Body of pancreas (tissue), 4 donors: Measurements from ENCODE around the gene NPTX2. TPM values are rescaled to one million over a fixed set of nuclear protein-coding genes. Genes with fewer than 3 reads are reported as not detected.

Source experiments
- ATAC-seq: fragments of 150-250 bp; one replicate; pipeline ENCODE4 v1.9.1; 2016
- DNase-seq, 4 donors: peaks; one replicate each; pipeline ENCODE4 v3.0.0-alpha.2; 2019
- H3K27ac ChIP-seq, 4 donors: fragments of 200-600 bp; sonication (generic); 1 replicate in 3 of 4; 2 replicates in 1 of 4; pipeline versions ENCODE4 v1.5.1 to v1.6.1; 2016 to 2019; ENCODE audit warnings: mild to moderate bottlenecking in 1 of 4, mixed read lengths in 1 of 4, moderate library complexity in 1 of 4
- H3K27me3 ChIP-seq, 2 donors: fragments of 200-600 bp; sonication (generic); one replicate each; pipeline ENCODE4 v1.6.0; 2016; ENCODE audit warnings: mild to moderate bottlenecking in 1 of 2
- H3K36me3 ChIP-seq, 2 donors: fragments of 200-600 bp; sonication (generic); replicated peaks in 1 of 2; 2 replicates each; pipeline ENCODE4 v1.5.1; 2016; ENCODE audit warnings: low read depth in 2 of 2; ENCODE audit not compliant: insufficient read depth in 1 of 2
- H3K4me1 ChIP-seq: fragments of 200-600 bp; sonication (generic); one replicate; pipeline ENCODE4 v1.6.0; 2016
- H3K4me3 ChIP-seq, 2 donors: fragments of 200-600 bp; sonication (generic); 1 replicate in 1 of 2; 2 replicates in 1 of 2; pipeline ENCODE4 v1.5.1; 2016 to 2019
- H3K9me3 ChIP-seq, 3 donors: fragments of 200-600 bp; sonication (generic); 1 replicate in 2 of 3; 2 replicates in 1 of 3; pipeline ENCODE4 v1.5.1; 2016
- CTCF ChIP-seq, 7 experiments: fragments of 450-650 bp in 4 of 7; fragments of 200-600 bp in 3 of 7; sonication (generic) in 3 of 7; IDR thresholded peaks; one replicate each; pipeline ENCODE4 v1.5.1; 2016 to 2019; ENCODE audit warnings: antibody characterized with exemption in 7 of 7
- POLR2A ChIP-seq, 3 donors: fragments of 450-650 bp; IDR thresholded peaks; one replicate each; pipeline ENCODE4 v1.6.1; 2016; ENCODE audit warnings: antibody characterized with exemption in 3 of 3, mild to moderate bottlenecking in 2 of 3
- WGBS, 2 donors: methylation state at CpG; one replicate each; pipeline ENCODE4 v1.1.5; 2017; 5-methylcytosine and 5-hydroxymethylcytosine counted together
- intact Hi-C: fragments of 100-400 bp; cut with DNase I; formaldehyde crosslinking; loops from one replicate; pipeline ENCODE4 v1.15.1; 2023
- total RNA-seq, 2 donors: library from RNA; depleted of rRNA; stranded (reverse); fragments of >200 nt; gene quantifications; one replicate each; pipeline ENCODE4 v1.1.0, GENCODE V29; 2016

Gene NPTX2
- total RNA-seq, 2 donors from 2014 or later, result 18.4 to 37.2 TPM

- WGBS, 2 donors, result 59 to 82% methylated on average over 13 of the region's 13 CpGs
- ATAC-seq (no peak), DNase-seq (peak in 1 of 4 donors; percentile 21)
- H3K4me3 ChIP-seq, result no peak overlapping the region
- peaks cover 50% of the 10 kb centered on the region for H3K4me1 ChIP-seq
- H3K27ac ChIP-seq, result no peak overlapping the region
- TF ChIP-seq POLR2A (IDR thresholded peaks at IDR 0.05), result no peak
- no peak for TF ChIP-seq CTCF (IDR thresholded peaks at IDR 0.05)
- intact Hi-C loops, result no loop called here
- no peaks in the 10 kb centered on the region for H3K9me3 ChIP-seq
- H3K36me3 ChIP-seq, result no peaks in the 10 kb centered on the region
- H3K27me3 ChIP-seq, result no peaks in the 10 kb centered on the region
Observed at GRCh38 chr7:98621573-98622482, 4.7 kb downstream of the NPTX2 start.

DNA sequence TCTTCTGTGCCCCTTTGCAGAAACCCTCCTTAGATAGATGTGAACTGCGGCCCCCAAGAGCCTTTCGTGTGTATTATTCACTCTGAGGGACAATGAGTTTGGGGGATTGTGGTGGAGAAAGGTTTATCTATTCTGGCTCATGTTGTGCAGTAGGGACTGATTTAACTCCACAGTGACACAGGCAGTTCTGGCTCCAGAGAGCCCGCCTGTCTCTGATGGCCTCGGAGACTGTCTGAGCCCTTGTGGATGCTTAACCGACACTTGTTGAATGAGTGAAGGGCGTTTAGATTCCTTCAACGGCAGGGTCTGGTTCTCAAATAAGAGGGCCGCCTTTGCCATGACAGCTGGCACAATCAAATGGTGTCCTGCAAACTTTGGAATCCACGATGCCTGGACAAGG, 5.8 kb downstream of the NPTX2 start:
- Histone ChIP-seq H3K27me3 (no peaks in the 10 kb centered on the region), H3K4me3 (no peak overlapping the region)
- intact Hi-C loops, result no loop called here

DNA sequence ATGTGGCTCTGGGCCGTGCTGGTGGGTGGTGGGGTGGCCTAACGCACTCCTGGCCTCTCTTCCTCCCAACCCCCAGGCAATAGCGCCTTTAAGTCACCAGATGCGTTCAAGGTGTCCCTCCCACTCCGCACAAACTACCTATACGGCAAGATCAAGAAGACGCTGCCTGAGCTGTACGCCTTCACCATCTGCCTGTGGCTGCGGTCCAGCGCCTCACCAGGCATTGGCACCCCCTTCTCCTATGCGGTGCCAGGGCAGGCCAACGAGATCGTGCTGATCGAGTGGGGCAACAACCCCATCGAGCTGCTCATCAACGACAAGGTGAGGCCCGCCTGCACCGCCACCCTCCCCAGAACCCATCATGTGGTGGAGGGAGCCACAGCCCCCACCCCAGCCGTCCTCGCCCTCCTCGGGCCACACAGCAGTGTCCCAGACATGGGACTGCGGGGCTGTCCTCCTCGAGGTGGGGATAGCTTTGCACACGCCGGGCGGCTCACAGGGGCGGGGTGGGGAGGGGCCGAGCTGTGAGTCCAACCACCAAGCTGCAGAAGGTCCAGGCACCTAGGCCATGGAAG, 7.8 kb downstream of the NPTX2 start:
- DNase-seq, result no peak
- intact Hi-C loops, result no loop called here

More for the DNA sequence above, 5.8 kb downstream of the NPTX2 start:
- 88 to 94% methylated on average over 9 of the region's 9 CpGs for WGBS, 2 donors
- Histone ChIP-seq H3K36me3 (no peaks in the 10 kb centered on the region), H3K27ac (no peak overlapping the region), H3K4me1 (peaks cover 41% of the 10 kb centered on the region), H3K9me3 (no peaks in the 10 kb centered on the region)
- ATAC-seq (no peak), DNase-seq (no peak)
- TF ChIP-seq POLR2A (IDR thresholded peaks at IDR 0.05) (no peak), CTCF (IDR thresholded peaks at IDR 0.05) (no peak)

DNA sequence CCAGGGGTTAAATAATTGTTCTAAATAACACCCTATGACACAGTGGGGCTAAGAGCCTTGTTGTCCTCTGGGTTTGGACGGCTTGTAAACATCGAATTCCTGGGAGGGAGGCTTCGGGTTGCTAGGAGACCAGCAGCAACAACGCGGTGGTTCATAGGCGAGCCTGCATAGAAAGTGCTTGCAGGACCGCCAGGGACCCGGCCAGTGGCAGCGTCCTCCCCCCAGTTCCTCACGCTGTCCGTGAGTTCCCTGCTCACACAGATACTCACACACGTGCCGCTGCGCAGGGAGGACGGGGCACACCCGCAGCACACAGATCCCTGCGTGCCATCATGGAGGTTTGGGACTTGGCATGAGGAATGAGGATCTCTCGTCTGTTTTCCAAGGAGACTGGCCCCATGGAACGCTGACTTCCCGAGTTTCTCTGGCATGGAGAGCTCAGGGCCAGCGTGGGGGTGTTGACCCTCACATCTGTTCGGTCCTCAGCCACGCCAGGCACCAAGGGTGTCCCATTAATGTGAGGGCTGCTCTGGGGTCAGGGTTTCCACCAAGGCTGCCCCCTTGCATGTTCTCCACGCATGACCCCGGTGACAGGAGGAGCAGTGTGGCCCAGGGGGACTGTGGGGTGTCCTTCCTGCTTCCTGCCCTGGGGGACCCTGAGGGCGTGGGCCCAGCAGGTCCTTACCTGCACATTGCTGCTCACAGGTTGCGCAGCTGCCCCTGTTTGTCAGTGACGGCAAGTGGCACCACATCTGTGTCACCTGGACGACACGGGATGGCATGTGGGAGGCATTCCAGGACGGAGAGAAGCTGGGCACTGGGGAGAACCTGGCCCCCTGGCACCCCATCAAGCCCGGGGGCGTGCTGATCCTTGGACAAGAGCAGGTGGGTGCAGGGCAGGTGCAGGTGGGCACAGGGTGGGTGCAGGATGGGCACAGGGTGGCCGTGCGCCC, 9.7 kb downstream of the NPTX2 start:
- Histone ChIP-seq H3K27me3 (no peaks in the 10 kb centered on the region), H3K4me1 (peaks cover 8% of the 10 kb centered on the region), H3K9me3 (no peaks in the 10 kb centered on the region), H3K27ac (no peak overlapping the region), H3K36me3 (no peaks in the 10 kb centered on the region), H3K4me3 (no peak overlapping the region)
- WGBS, 2 donors, result 55 to 69% methylated on average over 4 to 34 of the region's 35 CpGs
- no peak for DNase-seq
- intact Hi-C loops, result no loop called here
- no peak for ATAC-seq
- TF ChIP-seq POLR2A (IDR thresholded peaks at IDR 0.05) (no peak), CTCF (IDR thresholded peaks at IDR 0.05) (no peak)

More for the DNA sequence above, 7.8 kb downstream of the NPTX2 start:
- no peaks in the 10 kb centered on the region for H3K27me3 ChIP-seq
- no peaks in the 10 kb centered on the region for H3K9me3 ChIP-seq
- no peaks in the 10 kb centered on the region for H3K36me3 ChIP-seq
- H3K4me1 ChIP-seq, result peaks cover 26% of the 10 kb centered on the region
- H3K27ac ChIP-seq, result no peak overlapping the region
- WGBS, 2 donors, result 87 to 99% methylated on average over 9 to 21 of the region's 28 CpGs
- no peak overlapping the region for H3K4me3 ChIP-seq
- TF ChIP-seq POLR2A (IDR thresholded peaks at IDR 0.05) (no peak), CTCF (IDR thresholded peaks at IDR 0.05) (no peak)
- no peak for ATAC-seq
